ENCODE measurements around the gene CLEC4M. TPM values are rescaled to one million over a fixed set of nuclear protein-coding genes. Genes with fewer than 3 reads are reported as not detected.

The CLEC4M gene
- total RNA-seq, 1 donor from 2014 or later: not detected

DNA sequence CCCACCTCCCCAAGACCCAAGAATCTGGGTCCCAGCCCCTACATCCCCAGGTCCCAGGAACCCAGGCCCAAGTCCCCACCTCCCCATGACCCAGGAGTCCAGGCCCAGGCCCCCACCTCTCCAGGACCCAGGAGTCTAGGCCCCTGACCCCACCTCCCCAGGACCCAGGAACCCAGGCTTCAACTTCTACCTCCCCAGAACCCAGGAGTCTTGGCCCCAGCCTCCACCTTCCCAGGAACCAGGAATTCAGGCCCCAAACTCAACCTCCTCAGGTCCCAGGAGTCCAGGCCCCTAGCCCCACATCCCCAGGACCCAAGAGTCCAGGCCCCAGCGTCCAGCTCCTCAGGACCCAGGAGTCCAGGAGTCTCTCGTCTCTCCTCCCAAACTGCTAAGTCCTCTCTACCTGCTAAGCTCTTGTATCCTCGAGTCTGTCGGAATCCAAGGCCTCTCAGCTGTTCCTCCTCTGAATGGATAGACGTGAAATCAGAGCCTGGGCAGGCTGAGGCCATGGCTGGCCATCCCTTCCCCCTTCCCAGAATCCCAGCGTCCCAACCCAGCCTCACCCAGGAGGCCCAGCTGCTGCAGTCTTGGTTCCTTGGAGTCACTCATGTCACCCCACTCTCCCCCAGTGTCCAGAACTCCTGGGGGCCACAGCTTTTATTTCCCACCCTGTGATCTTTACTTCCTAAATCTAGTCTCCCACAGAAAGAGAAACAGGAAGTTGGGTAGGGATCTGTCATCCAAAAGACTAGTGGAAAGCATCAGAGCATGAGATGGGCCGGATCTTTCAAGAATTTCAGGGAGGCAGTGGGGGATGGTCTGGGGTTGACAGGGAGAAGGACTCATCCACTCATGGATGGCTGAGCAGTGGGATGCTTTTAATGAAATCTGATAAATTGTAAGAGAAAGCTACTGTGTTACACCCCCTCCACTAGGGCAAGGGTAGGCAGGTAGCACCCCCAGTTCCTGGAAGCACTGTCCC, 15.8 kb upstream of the CLEC4M start, which contains the start of gene CD209:
Gene CD209, minus strand, starts transcription at position 632 of the 982 bp plus-strand sequence. Its CDS starts 23 bp downstream, at position 609.
- no peaks in the 10 kb centered on the region for H3K27me3 ChIP-seq
- no peak for DNase-seq (ENCODE audit: low spot score in 2 of 2)
- TF ChIP-seq, protein P1, sequence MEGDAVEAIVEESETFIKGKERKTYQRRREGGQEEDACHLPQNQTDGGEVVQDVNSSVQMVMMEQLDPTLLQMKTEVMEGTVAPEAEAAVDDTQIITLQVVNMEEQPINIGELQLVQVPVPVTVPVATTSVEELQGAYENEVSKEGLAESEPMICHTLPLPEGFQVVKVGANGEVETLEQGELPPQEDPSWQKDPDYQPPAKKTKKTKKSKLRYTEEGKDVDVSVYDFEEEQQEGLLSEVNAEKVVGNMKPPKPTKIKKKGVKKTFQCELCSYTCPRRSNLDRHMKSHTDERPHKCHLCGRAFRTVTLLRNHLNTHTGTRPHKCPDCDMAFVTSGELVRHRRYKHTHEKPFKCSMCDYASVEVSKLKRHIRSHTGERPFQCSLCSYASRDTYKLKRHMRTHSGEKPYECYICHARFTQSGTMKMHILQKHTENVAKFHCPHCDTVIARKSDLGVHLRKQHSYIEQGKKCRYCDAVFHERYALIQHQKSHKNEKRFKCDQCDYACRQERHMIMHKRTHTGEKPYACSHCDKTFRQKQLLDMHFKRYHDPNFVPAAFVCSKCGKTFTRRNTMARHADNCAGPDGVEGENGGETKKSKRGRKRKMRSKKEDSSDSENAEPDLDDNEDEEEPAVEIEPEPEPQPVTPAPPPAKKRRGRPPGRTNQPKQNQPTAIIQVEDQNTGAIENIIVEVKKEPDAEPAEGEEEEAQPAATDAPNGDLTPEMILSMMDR (IDR thresholded peaks at IDR 0.05): no peak
- no peak within 1 kb of the TSS for H3K27ac ChIP-seq
- no peak within 1 kb of the TSS for H3K4me3 ChIP-seq
- H3K9me3 ChIP-seq: no peaks in the 10 kb centered on the region
- H3K4me1 ChIP-seq: no peaks in the 10 kb centered on the region
- intact Hi-C loops (cut with DNase I): no loop called here
- no peaks in the 10 kb centered on the region for H3K36me3 ChIP-seq

DNA sequence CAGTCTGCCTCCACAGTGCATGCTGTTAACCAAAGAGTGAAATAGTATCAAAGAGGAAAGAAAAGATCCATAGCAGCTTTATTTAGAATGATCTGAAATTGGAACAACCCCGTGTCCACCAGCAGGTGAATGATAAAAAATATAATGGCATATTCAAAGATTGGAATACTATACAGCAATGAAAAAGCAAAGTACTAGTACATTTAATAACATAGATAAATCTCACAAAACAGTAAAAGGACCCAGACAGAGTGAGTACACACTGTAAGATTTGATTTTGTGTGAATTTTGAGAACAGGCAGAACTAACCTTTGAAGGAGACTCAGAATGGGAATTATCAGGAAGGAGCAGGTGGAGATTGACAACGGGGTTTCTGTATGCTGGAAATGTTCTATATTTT, 14.9 kb upstream of the CLEC4M start:
- Histone ChIP-seq H3K9me3 (no peaks in the 10 kb centered on the region), H3K36me3 (no peaks in the 10 kb centered on the region), H3K4me3 (no peak overlapping the region), H3K27me3 (no peaks in the 10 kb centered on the region), H3K4me1 (no peaks in the 10 kb centered on the region), H3K27ac (no peak overlapping the region)
- TF ChIP-seq, protein P1 (IDR thresholded peaks at IDR 0.05): no peak
- DNase-seq (ENCODE audit: low spot score in 2 of 2): no peak
- intact Hi-C loops (cut with DNase I): no loop called here

DNA sequence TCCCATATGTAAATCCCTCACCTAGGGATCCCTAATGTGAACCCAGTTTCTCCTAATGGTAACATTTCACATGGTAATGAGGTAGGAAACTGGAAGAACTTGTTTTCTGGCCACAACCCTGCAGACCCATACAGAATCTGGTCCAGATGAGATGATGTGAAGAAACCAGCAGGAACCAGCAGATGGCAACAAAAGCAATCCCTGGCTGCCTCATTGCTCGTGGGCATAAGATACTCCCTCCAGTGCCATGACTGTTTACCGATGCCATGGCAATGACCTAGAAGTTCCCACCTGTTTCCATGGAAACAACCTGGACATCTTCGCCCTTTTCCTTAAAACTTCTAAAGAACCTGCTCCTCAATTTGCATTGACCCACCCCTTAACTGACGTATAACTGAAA, 14.3 kb upstream of the CLEC4M start:
- no peaks in the 10 kb centered on the region for H3K27me3 ChIP-seq
- no peaks in the 10 kb centered on the region for H3K4me1 ChIP-seq
- no peaks in the 10 kb centered on the region for H3K36me3 ChIP-seq
- DNase-seq (ENCODE audit: low spot score in 2 of 2): no peak
- TF ChIP-seq, protein P1 (IDR thresholded peaks at IDR 0.05): no peak
- intact Hi-C loops (cut with DNase I): no loop called here
- no peaks in the 10 kb centered on the region for H3K9me3 ChIP-seq
- no peak overlapping the region for H3K27ac ChIP-seq
- H3K4me3 ChIP-seq: no peak overlapping the region

DNA sequence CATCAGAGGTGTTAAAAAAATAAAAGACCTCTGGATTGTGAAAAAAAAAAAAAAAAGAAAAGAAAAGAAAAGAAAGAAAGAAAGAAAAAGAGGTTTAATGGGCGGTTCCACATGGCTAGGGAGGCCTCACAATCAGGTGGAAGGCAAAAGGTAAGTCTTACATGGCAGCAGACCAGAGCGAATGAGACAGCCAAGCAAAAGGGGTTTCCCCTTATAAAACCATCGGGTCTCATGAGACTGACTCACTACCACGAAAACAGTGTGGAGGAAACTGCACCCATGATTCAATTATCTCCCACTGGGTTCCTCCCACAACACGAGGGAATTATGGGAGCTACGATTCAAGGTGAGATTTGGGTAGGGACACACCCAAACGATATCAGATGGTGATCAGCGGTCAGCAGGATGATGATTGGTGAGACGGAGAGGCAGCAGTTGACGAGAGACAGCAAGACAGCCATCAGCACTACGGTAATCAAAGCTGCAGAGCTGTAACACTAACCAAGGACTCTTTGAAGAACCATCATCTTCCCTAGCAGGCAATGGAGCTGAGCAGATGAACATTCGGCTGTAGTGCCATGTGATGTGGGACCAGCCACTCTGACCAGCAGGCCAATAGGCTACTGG, 11.8 kb upstream of the CLEC4M start:
- TF ChIP-seq, protein P1 (IDR thresholded peaks at IDR 0.05): no peak
- H3K27ac ChIP-seq: no peak overlapping the region
- peaks cover 0 to 4% of the 10 kb centered on the region in 2 donors for H3K9me3 ChIP-seq
- no peaks in the 10 kb centered on the region for H3K4me1 ChIP-seq
- H3K27me3 ChIP-seq: no peaks in the 10 kb centered on the region
- no peak overlapping the region for H3K4me3 ChIP-seq
- no peak for DNase-seq (ENCODE audit: low spot score in 2 of 2)
- no peaks in the 10 kb centered on the region for H3K36me3 ChIP-seq
- intact Hi-C loops (cut with DNase I): no loop called here

DNA sequence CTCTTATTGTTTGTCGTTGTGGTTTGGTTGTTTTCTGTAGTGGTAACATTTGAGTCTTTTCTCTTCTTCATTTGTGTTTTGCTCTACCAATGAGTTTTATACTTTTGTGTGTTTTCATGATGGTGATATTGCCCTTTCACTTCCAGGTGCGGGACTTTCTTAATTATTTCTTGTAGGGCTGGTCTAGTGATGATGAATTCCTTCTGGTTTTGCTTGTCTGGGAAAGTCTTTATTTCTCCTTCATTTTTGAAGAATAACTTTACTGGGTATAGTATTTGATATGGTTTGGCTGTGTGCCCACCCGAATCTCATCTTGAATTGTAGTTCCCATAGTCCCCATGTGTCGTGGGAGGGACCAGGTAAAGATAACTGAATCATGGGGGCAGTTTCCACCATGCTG, 6.8 kb upstream of the CLEC4M start:
- Histone ChIP-seq H3K4me3 (no peak overlapping the region), H3K27me3 (no peaks in the 10 kb centered on the region), H3K36me3 (no peaks in the 10 kb centered on the region), H3K4me1 (no peaks in the 10 kb centered on the region), H3K27ac (no peak overlapping the region), H3K9me3 (peaks cover 11 to 34% of the 10 kb centered on the region in 2 donors)
- intact Hi-C loops (cut with DNase I): no loop called here
- no peak for DNase-seq (ENCODE audit: low spot score in 2 of 2)
- TF ChIP-seq, protein P1 (IDR thresholded peaks at IDR 0.05): no peak

Measured in ascending aorta (tissue), 2 donors.